Choroid plexus epithelial cell (primary cell): ENCODE results near the gene VIPR2.
"Not testable (repeated sequence)": the region's sequence is repeated elsewhere in the genome, so short reads cannot be mapped to it uniquely, and the experiment has no call there.

Source experiments
- DNase-seq: peaks from one replicate; pipeline ENCODE4 v3.0.0-alpha.2; 2010; ENCODE audit warnings: low read depth
- H3K4me3 ChIP-seq: 2 replicates; pipeline ENCODE4 v1.5.1; 2011; ENCODE audit warnings: low read depth, mild to moderate bottlenecking, control low read depth, low read length, moderate library complexity
- TF ChIP-seq, protein P1 (sequence below): conservative IDR thresholded peaks from 2 replicates; pipeline ENCODE4 v1.5.1; 2011; ENCODE audit warnings: low read depth, mild to moderate bottlenecking, control low read depth, inconsistent platforms, low read length, moderate library complexity

The VIPR2 gene

GRCh38 chr7:158999496-158999895 lies 145.2 kb downstream of the VIPR2 start:
- H3K4me3 ChIP-seq, result no peak overlapping the region
- TF ChIP-seq, protein P1, sequence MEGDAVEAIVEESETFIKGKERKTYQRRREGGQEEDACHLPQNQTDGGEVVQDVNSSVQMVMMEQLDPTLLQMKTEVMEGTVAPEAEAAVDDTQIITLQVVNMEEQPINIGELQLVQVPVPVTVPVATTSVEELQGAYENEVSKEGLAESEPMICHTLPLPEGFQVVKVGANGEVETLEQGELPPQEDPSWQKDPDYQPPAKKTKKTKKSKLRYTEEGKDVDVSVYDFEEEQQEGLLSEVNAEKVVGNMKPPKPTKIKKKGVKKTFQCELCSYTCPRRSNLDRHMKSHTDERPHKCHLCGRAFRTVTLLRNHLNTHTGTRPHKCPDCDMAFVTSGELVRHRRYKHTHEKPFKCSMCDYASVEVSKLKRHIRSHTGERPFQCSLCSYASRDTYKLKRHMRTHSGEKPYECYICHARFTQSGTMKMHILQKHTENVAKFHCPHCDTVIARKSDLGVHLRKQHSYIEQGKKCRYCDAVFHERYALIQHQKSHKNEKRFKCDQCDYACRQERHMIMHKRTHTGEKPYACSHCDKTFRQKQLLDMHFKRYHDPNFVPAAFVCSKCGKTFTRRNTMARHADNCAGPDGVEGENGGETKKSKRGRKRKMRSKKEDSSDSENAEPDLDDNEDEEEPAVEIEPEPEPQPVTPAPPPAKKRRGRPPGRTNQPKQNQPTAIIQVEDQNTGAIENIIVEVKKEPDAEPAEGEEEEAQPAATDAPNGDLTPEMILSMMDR, result no peak
- no peak for DNase-seq

- DNase-seq, H3K4me3 ChIP-seq: not testable (repeated sequence)
Observed at GRCh38 chr7:158998261-158998660, 146.4 kb downstream of the VIPR2 start.

DNA sequence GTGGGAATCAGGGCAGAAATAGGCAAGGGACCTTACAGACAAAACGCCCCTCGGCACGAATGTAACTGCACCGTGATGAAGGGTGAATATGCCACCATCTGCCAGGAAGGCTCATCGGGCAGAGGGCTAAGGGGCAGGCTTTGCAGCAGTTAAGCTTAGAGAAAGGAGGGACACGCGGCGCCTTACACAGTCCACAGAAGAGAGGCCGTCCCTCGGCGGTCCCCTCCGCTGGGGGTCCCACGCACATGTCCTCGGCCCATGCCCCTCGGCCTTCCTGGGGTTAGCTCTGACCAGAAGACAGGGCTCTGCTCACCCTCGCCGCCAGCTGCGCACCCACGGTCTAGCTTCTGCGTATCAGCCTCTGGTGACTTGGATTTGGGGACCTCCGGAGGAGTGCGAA lies 147.2 kb downstream of the VIPR2 start:
- no peak overlapping the region for H3K4me3 ChIP-seq
- TF ChIP-seq, protein P1, result no peak
- no peak for DNase-seq

DNA sequence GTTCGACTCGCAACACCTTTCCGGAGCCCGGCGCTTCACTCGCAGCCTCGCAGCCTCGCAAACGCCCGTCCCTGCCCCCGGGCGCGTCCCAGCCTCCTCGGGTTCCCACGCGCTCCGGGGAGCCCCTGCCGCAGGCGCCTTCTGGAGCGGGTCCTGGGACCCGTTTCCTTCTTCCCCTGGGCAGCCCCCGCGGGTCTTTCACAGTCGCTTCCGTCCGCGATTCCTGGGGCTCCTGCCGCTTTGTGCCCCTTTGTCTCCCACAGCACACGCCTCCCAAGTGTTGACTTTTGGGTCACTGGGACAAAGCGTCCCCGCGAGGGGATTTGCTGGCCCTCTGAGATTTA lies 147.6 kb downstream of the VIPR2 start:
- H3K4me3 ChIP-seq, result no peak overlapping the region
- TF ChIP-seq, protein P1, result no peak
- DNase-seq, result no peak

DNA sequence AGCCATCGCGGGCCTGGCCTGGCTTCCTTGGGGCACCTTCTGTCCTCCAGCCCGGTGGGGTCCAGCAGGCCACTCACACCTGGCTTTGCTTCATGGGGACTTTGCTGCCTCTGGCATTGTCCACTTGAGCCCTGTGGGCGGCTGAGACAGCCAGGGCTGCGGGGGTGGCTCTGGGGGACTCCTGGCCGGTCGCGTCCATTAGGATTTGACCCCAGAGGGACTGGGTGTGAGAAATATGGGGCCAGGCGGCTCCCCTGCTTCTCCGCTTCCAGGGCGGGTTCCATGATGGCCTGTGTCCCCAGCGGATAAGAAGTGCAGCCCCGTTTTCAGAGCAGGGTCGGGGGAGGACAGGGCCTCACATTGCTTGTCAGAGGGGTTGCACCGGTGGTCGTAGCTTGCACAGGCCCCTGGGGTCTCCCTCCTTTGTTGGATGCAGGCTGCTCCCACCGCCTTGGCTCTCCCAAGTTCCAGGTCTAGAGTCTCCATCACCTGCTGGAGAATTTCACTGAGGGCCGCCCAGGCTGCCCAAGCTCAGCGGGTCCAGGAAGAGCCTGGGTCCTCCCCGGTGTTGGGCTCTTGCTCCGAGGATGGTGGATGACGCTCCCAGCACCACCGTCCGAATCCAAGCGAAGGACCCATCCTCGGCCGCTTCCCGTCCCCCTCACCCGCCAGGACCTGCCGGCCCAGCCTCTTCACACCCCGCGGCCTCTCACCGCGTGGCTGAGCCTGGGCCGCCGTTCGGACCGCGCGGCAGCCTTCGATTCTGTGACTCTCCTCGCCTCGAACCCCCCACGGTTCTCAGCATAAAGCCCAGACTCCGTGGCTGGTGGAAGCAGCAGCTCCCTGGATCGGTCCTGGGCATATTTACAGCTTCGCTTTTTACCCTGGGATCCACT lies 148.2 kb downstream of the VIPR2 start:
- H3K4me3 ChIP-seq, result no peak overlapping the region

DNA sequence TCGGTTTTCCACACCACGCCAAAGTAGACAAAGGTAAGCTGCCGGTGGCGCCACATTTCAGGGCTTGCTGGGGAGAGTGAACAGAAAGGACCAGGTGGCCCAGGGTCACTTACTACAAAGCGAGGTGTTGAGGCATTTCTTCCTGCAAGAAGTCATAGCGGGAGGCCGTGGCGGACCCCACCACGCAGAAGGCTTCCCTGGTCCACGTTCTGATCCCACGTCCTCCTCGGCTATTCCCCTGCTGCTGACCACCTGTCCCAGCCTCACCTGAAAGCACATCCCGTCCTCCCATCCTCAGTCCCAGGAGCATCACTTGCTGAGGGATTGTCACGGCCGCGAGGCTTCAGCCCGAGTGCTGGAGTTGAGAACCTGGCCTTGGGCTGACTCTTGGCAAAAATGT lies 149.2 kb downstream of the VIPR2 start:
- TF ChIP-seq, protein P1, result no peak
- H3K4me3 ChIP-seq, result no peak overlapping the region
- no peak for DNase-seq

More for the DNA sequence above, 148.2 kb downstream of the VIPR2 start:
- TF ChIP-seq, protein P1, result no peak
- DNase-seq, result no peak

- TF ChIP-seq, protein P1, result no peak
- H3K4me3 ChIP-seq, result no peak overlapping the region
- DNase-seq, result no peak
Observed at GRCh38 chr7:158994687-158995086, 150.0 kb downstream of the VIPR2 start.
